ENCODE results near the gene ARL6IP4.

Gene ARL6IP4

GRCh38 chr12:122990561-122990960, 10.1 kb downstream of the ARL6IP4 start:
- Mint-ChIP-seq H3K27ac (no peak overlapping the region), H3K27me3 (ENCODE audit: low read depth, poor library complexity) (no peaks in the 10 kb centered on the region), H3K36me3 (ENCODE audit: low read depth) (no peaks in the 10 kb centered on the region), H3K4me3 (no peak overlapping the region), H3K9me3 (no peaks in the 10 kb centered on the region), H3K4me1 (no peaks in the 10 kb centered on the region)
- no peak for DNase-seq
- no peak for TF ChIP-seq CTCF (IDR thresholded peaks at IDR 0.05)

- no peaks in the 10 kb centered on the region for H3K9me3 Mint-ChIP-seq
- H3K4me1 Mint-ChIP-seq = peaks cover 5% of the 10 kb centered on the region
- H3K27me3 Mint-ChIP-seq (ENCODE audit: low read depth, poor library complexity) = no peaks in the 10 kb centered on the region
- H3K4me3 Mint-ChIP-seq = no peak overlapping the region
- no peaks in the 10 kb centered on the region for H3K36me3 Mint-ChIP-seq (ENCODE audit: low read depth)
- DNase-seq = no peak
- H3K27ac Mint-ChIP-seq = no peak overlapping the region
- TF ChIP-seq CTCF (IDR thresholded peaks at IDR 0.05) = no peak
These were observed 10.6 kb downstream of the ARL6IP4 start for GRCh38 chr12:122990961-122991622.

GRCh38 chr12:122991623-122992275, 11.3 kb downstream of the ARL6IP4 start:
- H3K27me3 Mint-ChIP-seq (ENCODE audit: low read depth, poor library complexity) = no peaks in the 10 kb centered on the region
- peaks cover 5% of the 10 kb centered on the region for H3K4me1 Mint-ChIP-seq
- H3K36me3 Mint-ChIP-seq (ENCODE audit: low read depth) = no peaks in the 10 kb centered on the region
- no peaks in the 10 kb centered on the region for H3K9me3 Mint-ChIP-seq
- no peak overlapping the region for H3K27ac Mint-ChIP-seq
- no peak overlapping the region for H3K4me3 Mint-ChIP-seq
- TF ChIP-seq CTCF (IDR thresholded peaks at IDR 0.05) = no peak
- DNase-seq = no peak

- no peaks in the 10 kb centered on the region for H3K27me3 Mint-ChIP-seq (ENCODE audit: low read depth, poor library complexity)
- no peak for TF ChIP-seq CTCF (IDR thresholded peaks at IDR 0.05)
- no peak overlapping the region for H3K4me3 Mint-ChIP-seq
- no peak overlapping the region for H3K27ac Mint-ChIP-seq
- H3K4me1 Mint-ChIP-seq = peaks cover 9% of the 10 kb centered on the region
- no peaks in the 10 kb centered on the region for H3K36me3 Mint-ChIP-seq (ENCODE audit: low read depth)
- DNase-seq = peak; percentile 39
- no peaks in the 10 kb centered on the region for H3K9me3 Mint-ChIP-seq
These were observed 11.9 kb downstream of the ARL6IP4 start for GRCh38 chr12:122992386-122992785.

GRCh38 chr12:122994140-122994675, 13.7 kb downstream of the ARL6IP4 start:
- no peak for DNase-seq
- Mint-ChIP-seq H3K27me3 (ENCODE audit: low read depth, poor library complexity) (no peaks in the 10 kb centered on the region), H3K4me3 (no peak overlapping the region), H3K27ac (peak overlapping the region; percentile 68), H3K4me1 (peaks cover 21% of the 10 kb centered on the region), H3K36me3 (ENCODE audit: low read depth) (no peaks in the 10 kb centered on the region), H3K9me3 (no peaks in the 10 kb centered on the region)
- TF ChIP-seq CTCF (IDR thresholded peaks at IDR 0.05) = no peak
